GM18519 (cell line): ENCODE results near the gene KCTD20.
"Not testable (repeated sequence)": the region's sequence is repeated elsewhere in the genome, so short reads cannot be mapped to it uniquely, and the experiment has no call there.

Experiments
- ATAC-seq: cut with Tn5 transposase; IDR thresholded peaks from one replicate; pipeline ENCODE4 v1.9.1; 2021; ENCODE audit warnings: mild to moderate bottlenecking, moderate library complexity; ENCODE audit not compliant: unreplicated experiment, low FRiP score

Gene KCTD20

DNA sequence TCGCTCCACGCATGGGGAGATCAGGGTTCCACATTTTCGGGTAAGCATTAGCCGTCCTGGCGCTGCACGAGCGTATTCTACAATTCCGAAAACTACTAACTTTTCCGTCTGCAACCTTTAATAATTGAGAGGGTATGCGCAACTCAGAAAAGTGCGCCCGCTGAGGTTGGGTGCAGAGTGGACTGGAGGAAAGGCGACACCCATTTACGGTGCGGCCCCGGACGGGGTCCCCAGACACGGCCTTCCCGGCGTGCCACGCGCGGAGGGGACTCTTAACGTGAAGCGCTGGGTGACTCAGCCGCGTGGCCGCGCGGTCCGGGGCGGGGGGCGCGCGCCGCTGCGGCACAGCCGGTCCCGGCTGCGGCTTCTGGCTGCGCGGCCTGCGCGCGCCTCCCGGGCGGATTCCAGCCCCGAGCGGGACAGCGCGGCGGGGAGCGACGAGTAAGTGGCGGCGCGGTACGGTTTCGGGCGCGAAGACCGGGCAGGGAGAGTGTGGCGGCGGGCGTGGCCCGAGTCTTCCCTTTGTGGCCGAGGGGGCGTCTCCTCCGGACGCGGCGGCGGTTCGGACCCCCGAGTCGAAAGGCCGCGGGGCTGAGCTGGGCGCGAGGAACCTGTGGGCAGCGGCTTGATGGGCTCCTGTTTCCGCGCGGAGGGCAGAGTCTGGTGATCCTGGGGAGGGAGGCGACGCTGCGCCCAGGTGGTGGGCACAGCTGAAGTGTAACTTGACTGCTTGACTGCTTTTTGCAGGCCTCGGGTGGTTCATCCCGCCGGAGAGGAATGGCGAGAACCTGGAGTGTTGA lies at the start of gene KCTD20, which contains the start of gene PXT1:
Gene KCTD20, plus strand, starts transcription at position 330 of the 800 bp plus-strand sequence. CDS start 27,098 bp downstream, outside the sequence.
Gene PXT1, minus strand, starts transcription at position 184 of the 800 bp plus-strand sequence. CDS start 16,772 bp downstream, outside the sequence.
- peak; percentile 73 for ATAC-seq

DNA sequence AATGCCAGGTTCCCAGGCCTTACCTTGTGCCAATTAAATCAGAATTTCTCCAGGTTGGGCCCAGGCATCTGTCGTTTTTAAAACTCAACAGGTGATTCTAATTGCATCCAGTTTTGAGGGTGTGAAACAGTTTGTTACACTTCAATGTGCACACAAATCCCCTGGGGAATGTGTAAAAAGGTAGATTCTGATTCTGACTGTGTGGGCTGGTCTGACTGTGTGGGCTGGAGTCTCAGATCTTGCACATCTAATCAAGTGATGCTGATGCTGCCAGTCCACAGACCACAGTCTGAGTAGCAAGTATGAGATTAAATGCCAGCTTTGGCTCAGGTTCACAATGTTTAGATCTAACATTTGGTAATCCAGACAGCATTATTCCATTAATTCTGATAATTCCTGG lies 42.8 kb upstream of the KCTD20 start:
- ATAC-seq: no peak

DNA sequence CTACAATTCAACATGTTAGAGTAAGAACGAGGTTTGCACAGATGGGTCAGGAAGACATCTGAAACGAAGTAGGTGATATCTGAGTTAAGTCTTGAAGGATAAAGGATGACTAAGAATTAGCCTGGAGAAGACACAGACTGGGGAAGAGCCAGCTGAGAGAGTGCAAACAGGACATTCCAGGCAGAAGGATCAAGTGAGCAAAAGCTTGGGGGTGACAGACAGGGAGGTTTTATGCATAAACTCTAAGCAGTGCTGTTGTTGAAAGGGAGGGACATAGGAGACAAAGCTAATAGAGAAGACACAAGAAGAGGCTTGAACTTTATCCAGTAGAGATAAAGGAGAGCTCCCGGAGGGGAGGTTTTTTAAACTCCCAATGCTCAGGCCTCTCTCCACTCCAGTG lies 40.3 kb upstream of the KCTD20 start:
- ATAC-seq: no peak

DNA sequence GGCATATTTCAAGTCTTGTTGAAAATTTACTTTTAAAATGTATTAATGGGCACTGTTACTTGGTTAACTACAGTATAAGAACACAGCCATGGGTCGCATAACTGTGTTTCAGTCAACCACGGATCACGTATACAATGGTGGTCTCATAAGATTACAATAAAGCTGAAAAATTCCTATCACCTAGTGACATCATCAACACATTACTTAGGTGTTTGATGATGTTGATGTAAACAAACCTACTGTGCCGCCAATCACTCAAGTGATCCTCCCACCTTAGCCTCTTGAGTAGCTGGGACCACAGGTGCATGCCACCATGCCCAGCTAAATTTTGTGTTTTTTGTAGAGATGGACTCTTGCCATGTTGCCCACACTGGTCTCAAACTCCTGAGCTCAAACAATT lies 38.6 kb upstream of the KCTD20 start:
- ATAC-seq: no peak

DNA sequence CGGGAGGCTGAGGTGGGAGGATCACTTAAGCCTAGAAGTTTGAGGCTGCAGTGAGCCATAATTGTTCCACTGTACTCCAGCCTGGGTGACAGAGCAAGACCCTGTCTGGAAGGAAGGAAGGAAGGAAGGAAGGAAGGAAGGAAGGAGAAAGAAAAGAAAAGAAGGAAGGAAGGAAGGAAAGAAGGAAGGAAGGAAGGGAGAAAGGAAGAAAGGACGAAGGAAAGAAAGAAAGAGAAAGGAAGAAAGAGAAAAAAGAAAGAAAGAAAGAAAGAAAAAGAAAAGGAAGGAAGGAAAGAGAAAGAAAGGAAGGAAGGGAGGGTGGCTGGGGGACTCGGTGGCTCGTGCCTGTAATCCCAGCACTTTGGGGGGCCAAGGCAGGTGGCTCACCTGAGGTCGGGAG lies 33.1 kb upstream of the KCTD20 start:
- not testable (repeated sequence) for ATAC-seq

DNA sequence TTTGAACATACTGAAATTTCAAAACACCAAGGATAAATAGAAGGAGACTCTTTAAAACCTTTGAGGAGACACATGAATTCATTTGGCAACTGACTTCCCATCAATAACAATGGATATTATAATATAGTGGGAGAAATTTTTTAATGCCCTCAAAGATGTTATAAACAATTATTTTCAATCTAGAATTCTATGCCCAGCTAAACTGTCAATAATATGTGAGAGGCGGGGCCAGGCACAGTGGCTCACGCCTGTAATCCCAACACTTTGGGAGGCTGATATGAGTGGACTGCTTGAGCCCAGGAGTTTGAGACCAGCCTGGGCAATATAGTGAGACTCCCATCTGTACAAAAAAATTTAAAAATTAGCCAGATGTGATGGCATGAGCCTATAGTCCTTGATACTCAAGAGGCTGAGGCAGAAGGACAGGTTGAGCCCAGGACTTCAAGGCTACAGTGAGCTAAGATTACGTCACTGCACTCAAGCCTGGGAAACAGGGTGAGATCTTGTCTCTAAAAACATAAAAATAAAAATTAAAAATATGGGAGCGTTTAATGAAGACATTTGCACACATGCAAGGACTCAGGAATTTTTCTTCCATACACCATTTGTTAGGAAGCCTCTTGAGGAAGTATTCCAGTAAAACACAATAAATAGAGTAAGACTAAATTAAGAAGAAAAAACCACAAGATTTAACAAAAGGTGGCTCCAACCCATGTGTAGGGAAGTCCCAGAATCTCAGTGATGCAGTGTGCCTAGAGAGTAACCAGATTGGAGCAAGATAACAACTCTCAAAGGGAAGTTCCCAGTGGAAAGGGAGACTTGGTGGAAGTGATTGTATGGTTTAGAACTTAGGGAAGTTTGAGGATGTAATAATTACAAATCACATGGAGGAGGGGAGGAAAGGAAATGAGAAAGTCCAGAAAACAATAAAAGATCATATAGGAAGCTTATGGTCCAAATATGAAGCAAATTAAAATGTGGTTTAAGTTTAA lies 29.0 kb upstream of the KCTD20 start:
- ATAC-seq: no peak

DNA sequence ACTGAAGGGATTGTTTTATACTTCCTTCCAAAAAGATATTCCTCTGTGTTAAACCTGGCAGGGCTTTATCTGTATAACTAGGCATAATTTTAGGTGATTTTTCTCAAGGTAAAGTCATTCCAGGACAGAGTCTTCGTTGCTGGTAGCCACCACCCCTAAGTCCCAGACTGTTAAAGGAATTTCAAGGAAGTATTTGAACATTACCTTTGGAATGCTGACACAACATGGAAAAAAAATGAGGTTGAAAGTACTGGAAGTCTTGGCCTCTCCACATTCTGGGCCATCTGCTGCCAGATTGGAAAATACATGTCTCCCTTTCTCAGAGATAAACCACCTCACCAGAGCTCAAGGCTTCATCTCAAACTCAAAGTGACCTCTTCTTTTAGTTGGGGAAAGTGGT lies 28.3 kb upstream of the KCTD20 start:
- ATAC-seq: no peak

DNA sequence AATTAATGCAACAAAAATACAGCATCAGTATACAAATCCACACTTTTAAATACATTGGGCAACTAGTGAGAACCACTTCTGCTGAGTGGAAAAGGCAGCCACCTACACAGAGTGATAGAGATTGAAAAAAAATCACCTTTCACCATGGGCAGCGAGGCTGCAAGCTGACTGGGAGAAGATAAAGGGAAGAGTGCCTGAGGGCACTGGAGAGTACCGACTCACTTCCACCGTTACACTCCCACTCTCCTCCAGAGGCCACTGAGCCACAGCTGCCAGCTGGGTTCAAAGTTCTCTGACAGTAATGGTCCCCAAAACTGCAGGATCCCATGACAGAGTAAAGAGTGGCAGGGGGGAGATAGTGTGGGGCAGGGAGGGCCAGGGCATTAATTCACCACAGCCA lies 24.2 kb upstream of the KCTD20 start:
- no peak for ATAC-seq

DNA sequence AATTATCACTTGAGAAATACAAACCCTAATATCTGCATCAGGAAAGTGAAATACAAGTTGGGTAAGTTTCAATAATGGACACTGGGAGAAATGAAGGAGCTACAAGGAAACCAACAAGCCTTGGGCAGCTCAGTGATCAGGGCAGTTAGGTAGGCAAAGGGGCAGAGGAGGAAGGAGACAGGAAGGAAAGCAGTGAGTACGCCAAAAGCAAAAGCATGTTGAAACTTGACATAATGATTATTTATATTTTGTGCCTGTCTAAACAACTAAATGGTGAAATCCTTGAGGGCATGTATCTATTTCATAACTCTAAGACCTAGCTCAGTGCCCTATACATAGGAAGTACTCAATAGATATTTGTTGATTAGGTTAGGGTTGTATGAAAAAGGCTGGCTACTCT lies 23.5 kb upstream of the KCTD20 start:
- ATAC-seq: no peak

DNA sequence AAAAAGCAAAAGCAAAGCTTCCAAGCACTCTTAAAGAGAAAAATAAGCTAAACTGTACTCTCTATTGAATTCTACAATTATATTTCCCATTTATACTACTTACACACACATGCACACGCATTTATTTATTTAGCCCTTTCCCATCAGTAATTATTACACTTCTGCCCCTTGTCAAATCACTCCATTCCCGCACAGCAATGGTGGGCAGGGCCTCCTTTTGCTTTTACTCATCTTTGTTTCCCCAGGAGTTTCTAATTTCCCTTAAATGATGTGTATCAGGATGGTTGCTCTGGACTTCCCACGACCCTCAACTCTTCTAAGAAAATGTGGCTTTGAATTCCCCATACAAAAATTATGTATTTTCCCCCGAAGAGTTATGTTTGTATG lies 20.1 kb upstream of the KCTD20 start:
- ATAC-seq: no peak

DNA sequence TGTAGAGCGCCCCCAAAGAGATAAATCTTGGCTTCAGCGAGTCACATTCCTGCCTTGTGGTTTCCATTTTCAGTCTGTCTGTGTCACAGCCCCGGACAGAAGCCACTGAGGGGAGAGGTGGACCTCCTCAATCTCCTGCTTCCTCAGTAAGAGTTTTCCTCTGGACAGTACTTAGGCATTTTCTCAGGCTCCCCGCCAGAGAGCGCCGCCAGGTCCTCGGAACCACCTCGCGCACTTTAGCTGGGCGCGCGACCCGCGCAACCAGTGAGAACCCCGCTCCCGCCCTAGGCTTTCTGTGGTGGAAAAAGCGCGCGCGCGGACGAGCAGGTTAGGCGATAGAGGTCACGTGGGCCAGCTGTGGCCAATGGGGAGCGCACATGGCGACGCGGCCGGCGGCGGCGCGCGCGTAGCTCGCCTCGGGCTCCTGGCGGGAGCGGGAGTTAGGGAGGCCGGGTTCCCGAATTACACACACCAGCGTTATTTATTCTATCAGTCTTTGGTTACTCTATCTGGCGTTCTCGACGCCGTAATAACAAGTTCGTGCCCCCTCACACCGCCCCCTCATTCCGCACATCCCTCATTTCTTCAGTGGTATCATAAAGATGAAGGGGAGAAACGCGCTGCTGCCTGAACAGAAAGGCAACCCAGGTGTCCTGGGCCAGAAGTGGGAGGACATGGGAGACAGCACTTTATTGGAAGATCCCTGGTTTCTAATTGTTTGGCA lies 19.5 kb upstream of the KCTD20 start:
- ATAC-seq: peak; percentile 76

DNA sequence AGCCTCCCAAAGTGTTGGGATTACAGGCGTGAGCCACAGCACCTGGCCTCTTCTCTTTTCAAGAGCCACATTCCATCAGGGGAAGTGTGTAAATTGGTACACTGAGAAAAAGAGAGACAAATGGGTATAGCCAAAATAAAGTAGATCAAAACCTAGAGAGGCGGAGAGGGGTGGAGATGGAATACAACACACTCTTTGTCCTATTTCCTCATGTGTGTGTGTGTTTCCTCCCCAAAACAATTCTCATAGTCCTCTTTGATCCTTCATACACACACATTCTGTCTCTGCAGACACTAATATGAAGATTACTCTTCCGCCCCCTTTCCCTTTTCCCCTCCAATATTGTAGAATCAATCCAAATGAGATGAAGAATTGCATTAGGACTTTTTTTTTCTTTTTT lies 16.2 kb upstream of the KCTD20 start:
- ATAC-seq: no peak

DNA sequence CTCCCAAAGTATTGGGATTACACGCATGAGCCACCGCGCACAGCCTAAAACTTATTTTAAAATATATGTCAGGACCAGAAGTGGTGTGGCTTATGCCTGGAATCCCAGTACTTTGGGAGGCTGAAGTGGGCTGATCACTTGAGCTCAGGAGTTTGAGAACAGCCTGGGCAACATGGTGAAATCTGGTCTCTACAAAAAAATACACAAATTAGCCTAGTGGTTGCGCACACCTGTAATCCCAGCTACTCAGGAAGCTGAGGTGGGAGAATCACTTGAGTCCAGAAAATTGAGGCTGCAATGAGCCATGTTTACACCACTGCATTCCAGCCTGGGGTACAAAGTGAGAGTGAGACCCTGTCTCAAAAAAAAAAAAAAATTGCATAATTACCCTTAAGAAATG lies 13.9 kb upstream of the KCTD20 start:
- ATAC-seq: no peak

DNA sequence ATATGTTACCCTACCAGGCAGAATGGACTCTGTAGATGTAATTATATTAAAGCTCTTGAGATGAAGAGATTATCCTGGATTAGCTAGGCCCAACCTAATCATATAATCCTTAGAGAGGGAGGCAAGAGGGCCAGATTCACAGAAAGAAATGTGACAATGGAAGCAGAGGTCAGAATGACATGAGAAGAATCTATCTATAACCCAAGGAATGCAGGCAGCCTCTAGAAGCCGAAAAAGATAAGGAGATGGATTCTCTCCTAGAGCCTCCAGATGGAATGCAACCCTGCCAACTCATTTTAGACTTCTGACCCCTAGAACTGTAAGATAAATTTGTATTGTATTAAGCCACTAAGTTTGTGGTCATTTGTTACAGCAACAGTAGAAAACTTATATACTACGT lies 12.4 kb upstream of the KCTD20 start:
- no peak for ATAC-seq

DNA sequence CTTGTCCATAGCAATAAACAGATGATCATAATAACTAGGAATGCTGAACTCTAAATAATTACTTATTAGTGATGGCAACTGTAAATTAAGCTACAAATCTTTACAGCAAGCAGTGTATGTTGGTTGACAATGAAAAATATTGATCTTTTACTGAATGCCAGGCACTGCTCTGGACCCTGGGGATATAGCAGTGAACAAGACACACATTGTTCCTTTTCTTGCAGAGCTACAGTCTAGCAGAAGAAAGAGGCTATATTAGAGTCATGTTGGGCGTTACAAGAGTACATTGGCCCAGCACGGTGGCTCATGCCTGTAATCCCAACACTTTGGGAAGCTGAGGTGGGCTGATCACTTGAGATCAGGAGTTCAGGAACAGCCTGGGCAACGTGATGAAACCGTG lies 11.6 kb upstream of the KCTD20 start:
- ATAC-seq: no peak

DNA sequence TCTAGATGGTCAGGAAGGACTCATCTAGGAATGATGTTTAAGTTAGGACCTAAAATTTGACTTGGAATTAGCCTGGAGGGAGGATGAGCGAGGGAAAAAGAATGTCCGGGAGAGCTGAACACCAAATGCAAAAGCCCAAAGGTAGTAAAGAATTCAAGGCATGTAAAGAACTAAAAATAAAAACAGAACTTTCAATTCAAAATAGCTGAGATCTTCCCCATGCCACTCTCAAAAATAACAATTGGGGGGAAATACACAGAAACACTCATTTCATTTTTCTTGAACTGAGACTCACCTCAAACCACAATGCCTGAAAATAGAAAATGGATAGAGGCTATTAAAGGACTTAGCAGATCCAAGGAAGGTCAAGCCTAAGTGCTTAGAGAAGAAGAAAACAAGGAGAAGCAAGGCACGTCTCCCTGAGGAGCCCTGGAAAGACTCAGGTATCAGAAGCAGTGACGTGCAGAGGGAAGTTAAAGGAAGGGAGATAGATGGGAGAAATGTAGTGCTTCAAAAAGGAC lies 10.6 kb upstream of the KCTD20 start:
- no peak for ATAC-seq

DNA sequence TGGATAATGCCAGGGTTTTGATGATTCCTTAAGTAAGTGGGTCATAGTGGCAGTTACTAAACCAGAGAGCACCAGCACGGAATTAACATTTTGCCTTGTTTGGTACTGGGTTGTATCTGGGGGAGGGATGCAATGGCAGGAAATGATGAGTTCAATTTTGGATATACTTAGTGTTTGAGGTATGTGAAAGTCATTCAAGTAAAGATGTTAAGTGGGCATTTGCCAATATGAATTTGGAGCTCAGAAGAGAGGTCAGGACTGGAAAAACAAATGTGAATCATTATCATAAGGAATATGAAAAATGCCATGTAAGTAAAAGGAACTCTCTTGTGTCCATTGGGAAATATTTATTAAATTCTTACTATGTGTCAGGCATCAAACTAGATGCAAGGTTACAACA lies 6.3 kb upstream of the KCTD20 start:
- no peak for ATAC-seq

DNA sequence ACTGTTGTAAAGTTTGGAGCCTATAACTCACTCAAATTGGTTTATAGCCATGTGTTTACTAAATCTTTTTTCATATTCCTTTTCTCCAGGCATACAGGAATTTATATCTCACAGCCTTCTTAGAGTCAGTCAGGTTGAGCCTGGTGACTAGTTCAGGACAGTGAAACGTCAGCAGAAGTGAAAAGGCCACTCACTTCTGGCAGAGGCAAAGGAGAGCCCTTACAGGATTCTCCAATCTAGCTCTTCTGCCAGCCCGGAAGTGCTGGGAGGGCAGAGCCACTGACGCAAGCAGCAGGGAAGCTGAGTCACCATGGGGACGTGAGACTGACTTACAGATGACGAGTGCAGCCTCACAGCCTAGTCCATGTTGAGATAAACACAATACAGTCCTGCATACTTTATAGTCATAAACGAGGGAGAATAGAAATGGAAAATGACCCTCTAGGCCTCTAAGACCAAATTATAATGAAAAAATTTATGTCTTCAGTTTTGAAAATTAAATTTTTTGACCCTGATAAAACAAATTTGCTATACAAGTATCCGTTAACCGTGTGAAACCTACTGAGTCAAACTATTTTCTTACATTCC lies 1.4 kb upstream of the KCTD20 start:
- ATAC-seq: no peak

DNA sequence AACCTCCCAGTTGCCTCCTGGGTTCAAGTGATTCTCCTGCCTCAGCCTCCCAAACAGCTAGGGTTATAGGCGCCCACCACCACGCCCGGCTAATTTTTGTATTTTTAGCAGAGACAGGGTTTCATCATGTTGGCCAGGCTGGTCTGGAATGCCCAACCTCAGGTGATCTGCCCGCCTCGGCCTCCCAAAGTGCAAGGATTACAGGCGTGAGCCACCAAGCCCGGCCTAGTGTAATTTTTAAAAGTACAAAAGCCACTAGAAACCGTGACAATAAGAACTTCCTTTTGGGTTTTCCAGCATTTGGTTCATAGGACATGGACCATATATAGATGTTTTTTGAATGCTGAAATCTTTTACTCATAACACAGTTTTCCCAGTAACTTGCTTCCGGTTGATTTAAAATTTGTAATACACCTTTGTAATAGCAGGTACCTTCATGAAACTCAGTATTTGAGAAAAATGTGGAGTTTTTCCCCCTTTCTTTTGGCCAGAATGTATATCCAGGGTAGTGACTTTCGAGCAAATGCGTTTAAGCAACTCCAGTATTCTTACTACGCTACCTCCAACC lies 613 bp upstream of the KCTD20 start:
- no peak for ATAC-seq
